Fibroblast of skin of right biceps (primary cell): ENCODE measurements around the gene DKK1.

Experiments used
- DNase-seq: peaks from one replicate; pipeline ENCODE4 v3.0.0-alpha.2; 2013

Gene DKK1

GRCh38 chr10:52313933-52314821 is at the start of gene DKK1:
Gene DKK1 (plus strand): TSS chr10:52314281. CDS start chr10:52314435, 154 bp downstream.
- DNase-seq: peak; percentile 80

GRCh38 chr10:52265131-52265926 is 48.8 kb upstream of the DKK1 start:
- DNase-seq: no peak

GRCh38 chr10:52266858-52267257 is 47.2 kb upstream of the DKK1 start:
- DNase-seq: no peak

GRCh38 chr10:52268790-52269189 is 45.3 kb upstream of the DKK1 start:
- DNase-seq: no peak

- DNase-seq: no peak
These were observed 44.8 kb upstream of the DKK1 start for GRCh38 chr10:52269233-52269632.

- no peak for DNase-seq
These were observed 37.9 kb upstream of the DKK1 start for GRCh38 chr10:52276163-52276562.

GRCh38 chr10:52276986-52277385 is 37.1 kb upstream of the DKK1 start:
- DNase-seq: peak; percentile 22

GRCh38 chr10:52279546-52279945 is 34.5 kb upstream of the DKK1 start:
- DNase-seq: no peak

GRCh38 chr10:52280051-52280450 is 34.0 kb upstream of the DKK1 start:
- DNase-seq: no peak

GRCh38 chr10:52283174-52283573 is 30.9 kb upstream of the DKK1 start:
- DNase-seq: peak; percentile 41

- DNase-seq: no peak
These were observed 29.6 kb upstream of the DKK1 start for GRCh38 chr10:52284416-52285013.

- DNase-seq: no peak
These were observed 26.2 kb upstream of the DKK1 start for GRCh38 chr10:52287866-52288265.

GRCh38 chr10:52297747-52298146 is 16.3 kb upstream of the DKK1 start:
- DNase-seq: no peak

GRCh38 chr10:52300599-52301277 is 13.3 kb upstream of the DKK1 start:
- no peak for DNase-seq

- peak; percentile 79 for DNase-seq
These were observed 5.6 kb upstream of the DKK1 start for GRCh38 chr10:52308251-52309031.

- no peak for DNase-seq
These were observed 1.2 kb upstream of the DKK1 start for GRCh38 chr10:52312942-52313255.

GRCh38 chr10:52313256-52313932 is 687 bp upstream of the DKK1 start:
- no peak for DNase-seq

- peak; percentile 59 for DNase-seq
These were observed 906 bp downstream of the DKK1 start for GRCh38 chr10:52314822-52315552.

GRCh38 chr10:52316001-52316400 is 1.9 kb downstream of the DKK1 start:
- peak; percentile 36 for DNase-seq

- no peak for DNase-seq
These were observed 2.4 kb downstream of the DKK1 start for GRCh38 chr10:52316500-52316899.

- peak; percentile 83 for DNase-seq
These were observed 4.1 kb downstream of the DKK1 start for GRCh38 chr10:52318136-52318701.
